Stimulated activated naive CD8-positive, alpha-beta T cell treated with anti-CD3 and anti-CD28 coated beads, Interleukin-15, Interleukin-2, amounts not matched to agents 100 ng/mL and 50 ng/mL, for 24 hours (primary cell): Measurements from ENCODE around the gene ELOVL1.

ENCODE experiments used
- H3K27ac Mint-ChIP-seq: one replicate; pipeline ENCODE4 v1.8.0; 2021; ENCODE audit warnings: mild to moderate bottlenecking, mixed read lengths
- H3K27me3 Mint-ChIP-seq: one replicate; pipeline ENCODE4 v1.8.0; 2021; ENCODE audit warnings: mixed read lengths
- H3K36me3 Mint-ChIP-seq: one replicate; pipeline ENCODE4 v1.8.0; 2021; ENCODE audit warnings: low read depth, mixed read lengths
- H3K4me1 Mint-ChIP-seq: one replicate; pipeline ENCODE4 v1.8.0; 2021; ENCODE audit warnings: low read depth, mixed read lengths
- H3K4me3 Mint-ChIP-seq: one replicate; pipeline ENCODE4 v1.8.0; 2021; ENCODE audit warnings: mild to moderate bottlenecking, mixed read lengths
- H3K9me3 Mint-ChIP-seq: one replicate; pipeline ENCODE4 v1.8.0; 2021; ENCODE audit warnings: mixed read lengths

Gene ELOVL1

DNA sequence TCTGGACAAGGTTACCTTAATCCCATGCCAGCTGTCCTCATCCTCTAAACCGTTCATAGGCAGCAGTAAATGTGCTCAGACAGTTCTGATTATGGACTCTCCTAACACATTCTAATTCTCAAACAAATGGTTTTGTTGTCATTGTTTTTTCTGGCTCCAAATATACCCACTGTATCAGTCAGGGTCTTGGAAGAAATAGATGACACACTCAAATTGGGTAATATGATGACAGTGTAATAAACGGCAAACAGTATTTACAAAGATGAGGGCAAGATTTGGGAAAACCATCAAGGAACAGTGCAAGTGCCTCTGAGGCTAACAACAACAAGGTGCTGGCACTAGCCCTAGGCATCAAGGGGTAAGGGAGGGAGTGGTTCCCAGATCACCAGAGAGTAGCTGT is 13.3 kb downstream of the ELOVL1 start:
- Mint-ChIP-seq H3K27me3 (no peaks in the 10 kb centered on the region), H3K36me3 (peaks cover 6% of the 10 kb centered on the region), H3K4me3 (no peak overlapping the region), H3K9me3 (no peaks in the 10 kb centered on the region), H3K4me1 (peaks cover 11% of the 10 kb centered on the region), H3K27ac (no peak overlapping the region)

GRCh38 chr1:43352881-43353280 is 14.9 kb downstream of the ELOVL1 start:
- no peaks in the 10 kb centered on the region for H3K9me3 Mint-ChIP-seq
- no peak overlapping the region for H3K27ac Mint-ChIP-seq

DNA sequence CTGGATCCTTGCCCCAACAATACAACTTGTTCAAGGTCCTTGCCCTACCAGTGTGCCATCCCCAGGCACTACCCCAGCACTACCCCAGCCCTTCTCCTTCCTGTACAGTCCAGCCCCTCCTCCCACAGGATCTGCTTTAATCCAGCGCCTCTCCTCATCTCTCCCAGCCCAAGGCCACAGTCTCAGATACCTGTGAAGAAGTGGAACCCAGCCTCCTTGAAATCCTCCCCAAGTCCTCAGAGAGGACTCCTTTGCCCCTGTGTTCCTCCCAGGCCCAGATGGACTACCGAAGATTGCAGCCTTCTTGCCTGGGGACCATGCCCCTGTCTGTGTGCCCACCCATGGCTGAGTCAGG is 15.5 kb downstream of the ELOVL1 start:
- H3K4me3 Mint-ChIP-seq, result no peak overlapping the region
- H3K4me1 Mint-ChIP-seq, result peaks cover 5% of the 10 kb centered on the region
- H3K36me3 Mint-ChIP-seq, result peaks cover 4% of the 10 kb centered on the region
- H3K27me3 Mint-ChIP-seq, result no peaks in the 10 kb centered on the region
- H3K9me3 Mint-ChIP-seq, result no peaks in the 10 kb centered on the region
- H3K27ac Mint-ChIP-seq, result no peak overlapping the region

More at GRCh38 chr1:43352881-43353280, 14.9 kb downstream of the ELOVL1 start:
- no peaks in the 10 kb centered on the region for H3K27me3 Mint-ChIP-seq
- peaks cover 4% of the 10 kb centered on the region for H3K36me3 Mint-ChIP-seq
- H3K4me1 Mint-ChIP-seq, result peaks cover 10% of the 10 kb centered on the region
- H3K4me3 Mint-ChIP-seq, result no peak overlapping the region

GRCh38 chr1:43351421-43352350 is 16.1 kb downstream of the ELOVL1 start:
- H3K9me3 Mint-ChIP-seq, result no peaks in the 10 kb centered on the region
- no peak overlapping the region for H3K27ac Mint-ChIP-seq
- H3K4me3 Mint-ChIP-seq, result no peak overlapping the region
- H3K27me3 Mint-ChIP-seq, result no peaks in the 10 kb centered on the region
- no peaks in the 10 kb centered on the region for H3K4me1 Mint-ChIP-seq
- H3K36me3 Mint-ChIP-seq, result peaks cover 4% of the 10 kb centered on the region

DNA sequence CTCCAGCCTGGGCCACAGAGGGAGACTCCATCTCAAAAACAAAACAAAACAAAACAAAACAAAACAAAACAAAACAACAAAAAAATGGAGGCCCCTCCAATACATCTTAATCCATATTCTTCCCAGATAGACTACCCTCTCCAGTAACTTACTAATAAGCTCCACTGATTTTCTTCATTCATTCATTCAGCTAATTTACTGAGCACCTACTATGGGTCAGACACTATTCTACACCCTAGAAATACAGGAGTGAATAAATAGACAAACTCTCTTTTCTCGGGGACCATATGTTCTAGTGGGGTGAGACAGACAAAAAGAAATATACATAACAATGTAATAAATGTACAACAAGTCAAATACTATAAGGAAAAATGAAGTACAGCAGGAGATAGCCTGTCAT is 16.8 kb downstream of the ELOVL1 start:
- no peaks in the 10 kb centered on the region for H3K4me1 Mint-ChIP-seq

GRCh38 chr1:43349594-43350306 is 18.1 kb downstream of the ELOVL1 start:
- Mint-ChIP-seq H3K27me3 (no peaks in the 10 kb centered on the region), H3K4me3 (peak overlapping the region; percentile 65), H3K9me3 (no peaks in the 10 kb centered on the region), H3K4me1 (no peaks in the 10 kb centered on the region), H3K27ac (peak overlapping the region; percentile 32), H3K36me3 (no peaks in the 10 kb centered on the region)

More for the DNA sequence above, 16.8 kb downstream of the ELOVL1 start:
- no peak overlapping the region for H3K27ac Mint-ChIP-seq
- peaks cover 2% of the 10 kb centered on the region for H3K36me3 Mint-ChIP-seq
- no peak overlapping the region for H3K4me3 Mint-ChIP-seq
- no peaks in the 10 kb centered on the region for H3K9me3 Mint-ChIP-seq
- no peaks in the 10 kb centered on the region for H3K27me3 Mint-ChIP-seq

DNA sequence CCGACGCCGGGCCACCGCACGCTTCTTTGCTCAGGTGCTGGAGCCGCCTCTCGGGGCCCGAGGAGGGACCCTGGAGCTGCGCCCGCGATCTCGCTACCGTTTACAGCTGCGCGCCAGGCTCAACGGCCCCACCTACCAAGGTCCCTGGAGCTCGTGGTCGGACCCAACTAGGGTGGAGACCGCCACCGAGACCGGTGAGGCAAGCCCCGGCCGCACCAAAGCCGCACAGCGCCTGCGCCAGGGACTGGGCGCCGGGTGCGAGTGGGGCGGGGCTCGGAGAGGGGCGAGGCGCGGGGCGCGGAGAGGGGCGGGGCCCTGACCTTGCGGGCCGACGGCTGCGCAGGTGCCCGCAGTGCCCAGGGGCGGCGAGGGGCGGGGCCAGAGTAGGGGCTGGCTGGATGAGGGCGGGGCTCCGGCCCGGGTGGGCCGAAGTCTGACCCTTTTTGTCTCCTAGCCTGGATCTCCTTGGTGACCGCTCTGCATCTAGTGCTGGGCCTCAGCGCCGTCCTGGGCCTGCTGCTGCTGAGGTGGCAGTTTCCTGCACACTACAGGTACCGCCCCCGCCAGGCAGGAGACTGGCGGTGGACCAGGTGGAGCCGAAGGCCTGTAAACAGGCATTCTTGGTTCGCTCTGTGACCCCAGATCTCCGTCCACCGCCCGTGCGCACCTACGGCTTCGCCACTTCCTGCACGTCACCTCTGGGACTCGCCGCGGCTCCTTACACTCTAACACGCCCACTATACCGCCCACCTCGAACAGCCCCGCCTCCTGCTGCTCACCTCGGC is 18.8 kb downstream of the ELOVL1 start:
- Mint-ChIP-seq H3K27me3 (no peaks in the 10 kb centered on the region), H3K27ac (peak overlapping the region; percentile 42), H3K4me1 (peaks cover 7% of the 10 kb centered on the region), H3K9me3 (no peaks in the 10 kb centered on the region), H3K36me3 (no peaks in the 10 kb centered on the region), H3K4me3 (peak overlapping the region; percentile 65)

DNA sequence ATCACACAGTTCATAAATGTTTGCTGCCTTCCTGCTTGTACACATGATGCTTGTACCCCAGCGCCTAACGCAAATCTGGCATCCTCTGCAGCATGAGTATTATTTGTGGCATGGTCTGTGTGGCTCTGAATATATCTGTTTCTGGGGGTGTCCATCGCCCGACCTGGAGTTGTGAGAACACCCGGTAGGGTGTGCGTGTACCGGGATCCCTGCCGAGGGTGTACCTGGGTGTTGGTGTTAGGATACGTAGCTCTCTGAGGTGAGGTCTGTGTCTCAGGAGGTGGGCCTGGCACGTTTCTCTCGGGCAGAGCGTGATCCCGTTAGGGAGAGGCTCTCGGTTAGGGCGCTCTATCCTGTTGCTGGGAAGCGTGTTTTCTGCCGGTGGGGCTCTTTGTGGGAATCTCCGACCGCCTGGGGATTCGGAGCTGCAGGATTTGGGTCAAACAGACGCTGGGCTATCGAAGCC is 19.4 kb downstream of the ELOVL1 start:
- Mint-ChIP-seq H3K4me3 (no peak overlapping the region), H3K9me3 (no peaks in the 10 kb centered on the region), H3K36me3 (no peaks in the 10 kb centered on the region), H3K27ac (no peak overlapping the region), H3K4me1 (peaks cover 9% of the 10 kb centered on the region), H3K27me3 (no peaks in the 10 kb centered on the region)

DNA sequence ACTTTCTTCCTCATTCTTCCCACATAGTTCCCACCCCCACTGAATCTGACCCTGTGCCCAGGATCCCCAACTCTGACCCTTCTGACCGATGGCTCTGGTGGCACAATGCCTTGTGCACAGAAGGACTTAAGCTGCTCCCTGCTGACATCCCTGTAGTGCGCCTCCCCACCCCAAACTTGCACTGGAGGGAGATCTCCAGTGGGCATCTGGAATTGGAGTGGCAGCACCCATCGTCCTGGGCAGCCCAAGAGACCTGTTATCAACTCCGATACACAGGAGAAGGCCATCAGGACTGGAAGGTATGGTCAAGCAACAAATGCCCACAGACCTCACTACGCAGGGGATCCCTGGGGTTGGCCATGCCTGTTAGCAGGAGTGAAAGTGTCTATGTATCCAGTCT is 21.2 kb downstream of the ELOVL1 start:
- Mint-ChIP-seq H3K4me3 (no peak overlapping the region), H3K27ac (no peak overlapping the region), H3K36me3 (no peaks in the 10 kb centered on the region), H3K9me3 (no peaks in the 10 kb centered on the region), H3K27me3 (no peaks in the 10 kb centered on the region), H3K4me1 (peaks cover 9% of the 10 kb centered on the region)

- no peaks in the 10 kb centered on the region for H3K36me3 Mint-ChIP-seq
- H3K27me3 Mint-ChIP-seq, result no peaks in the 10 kb centered on the region
- H3K27ac Mint-ChIP-seq, result no peak overlapping the region
- H3K4me1 Mint-ChIP-seq, result peaks cover 9% of the 10 kb centered on the region
- H3K4me3 Mint-ChIP-seq, result no peak overlapping the region
- no peaks in the 10 kb centered on the region for H3K9me3 Mint-ChIP-seq
These were observed 22.7 kb downstream of the ELOVL1 start for GRCh38 chr1:43345120-43345519.

DNA sequence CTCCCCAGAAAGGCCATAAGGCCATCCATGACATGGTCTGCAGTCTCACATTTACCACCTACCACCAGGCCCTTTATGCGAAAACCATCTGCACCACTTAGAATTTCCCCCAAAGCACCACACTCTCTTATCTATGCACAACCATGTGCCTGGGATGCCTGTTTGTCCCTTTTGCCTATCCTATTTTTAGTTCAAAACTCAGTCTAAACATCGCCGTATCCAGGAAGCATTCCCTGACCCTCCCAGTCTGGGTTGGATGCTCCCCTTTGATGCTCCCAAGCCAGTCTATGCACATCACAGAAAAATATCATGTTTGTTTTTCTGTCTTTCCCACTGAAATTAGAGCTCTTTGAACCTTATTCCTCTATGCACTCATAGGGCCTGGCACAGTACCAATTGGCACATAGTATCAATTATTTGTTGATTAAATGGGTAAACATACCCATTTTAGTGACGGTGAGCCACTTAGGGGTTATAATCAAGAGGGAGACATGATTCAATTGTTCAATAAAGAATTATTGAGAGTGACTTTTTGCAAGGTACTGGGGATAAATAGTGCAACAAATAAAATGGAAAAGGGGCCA is 23.5 kb downstream of the ELOVL1 start:
- Mint-ChIP-seq H3K4me1 (peaks cover 9% of the 10 kb centered on the region), H3K27ac (no peak overlapping the region), H3K9me3 (no peaks in the 10 kb centered on the region), H3K36me3 (no peaks in the 10 kb centered on the region), H3K4me3 (no peak overlapping the region), H3K27me3 (no peaks in the 10 kb centered on the region)

DNA sequence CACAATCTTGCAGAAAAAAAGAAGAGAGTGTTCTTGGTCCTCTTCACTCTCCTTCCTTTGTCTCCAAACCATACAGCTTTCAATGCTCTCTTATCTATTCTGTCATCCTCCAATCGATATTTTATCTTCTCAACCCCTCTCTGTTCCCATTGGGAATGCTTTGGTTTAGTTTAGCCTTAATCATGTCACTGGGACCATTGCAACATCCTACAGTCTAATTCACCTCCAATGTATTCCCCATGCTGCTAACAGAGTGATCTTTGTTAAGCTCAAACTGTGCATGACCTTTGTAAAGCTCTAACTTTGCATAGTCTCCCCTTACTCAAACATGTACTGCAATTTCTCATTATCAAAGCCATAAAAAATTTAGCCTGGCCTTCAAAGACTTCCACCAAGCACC is 27.3 kb downstream of the ELOVL1 start:
- Mint-ChIP-seq H3K36me3 (no peaks in the 10 kb centered on the region), H3K27ac (no peak overlapping the region), H3K9me3 (no peaks in the 10 kb centered on the region), H3K4me1 (peaks cover 9% of the 10 kb centered on the region), H3K27me3 (no peaks in the 10 kb centered on the region), H3K4me3 (no peak overlapping the region)

- Mint-ChIP-seq H3K27me3 (no peaks in the 10 kb centered on the region), H3K4me1 (peaks cover 9% of the 10 kb centered on the region), H3K4me3 (no peak overlapping the region), H3K27ac (no peak overlapping the region), H3K36me3 (no peaks in the 10 kb centered on the region), H3K9me3 (no peaks in the 10 kb centered on the region)
These were observed 28.1 kb downstream of the ELOVL1 start for GRCh38 chr1:43339584-43340232.

DNA sequence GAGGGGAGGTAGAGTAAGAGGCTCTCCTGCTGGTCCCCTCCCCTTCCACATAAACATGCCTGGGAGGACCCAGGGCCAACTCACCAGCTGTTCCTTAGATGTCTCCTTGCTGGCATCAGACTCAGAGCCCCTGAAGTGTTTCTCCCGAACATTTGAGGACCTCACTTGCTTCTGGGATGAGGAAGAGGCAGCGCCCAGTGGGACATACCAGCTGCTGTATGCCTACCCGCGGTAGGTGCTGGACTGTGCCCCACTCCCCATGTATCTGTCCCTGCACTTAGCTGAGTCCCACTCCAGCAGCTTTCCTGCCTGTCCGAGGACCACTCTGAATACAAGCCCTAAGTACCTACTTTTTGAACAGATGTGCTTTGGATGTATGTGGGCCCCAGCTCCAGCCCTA is 29.8 kb downstream of the ELOVL1 start:
- Mint-ChIP-seq H3K4me3 (no peak overlapping the region), H3K27me3 (no peaks in the 10 kb centered on the region), H3K4me1 (no peaks in the 10 kb centered on the region), H3K36me3 (no peaks in the 10 kb centered on the region), H3K27ac (no peak overlapping the region), H3K9me3 (no peaks in the 10 kb centered on the region)
